Measurements from ENCODE around the gene AURKA.
A peak's percentile ranks its signal among the peaks of the same experiment; 100 is the strongest.

Gene AURKA

DNA sequence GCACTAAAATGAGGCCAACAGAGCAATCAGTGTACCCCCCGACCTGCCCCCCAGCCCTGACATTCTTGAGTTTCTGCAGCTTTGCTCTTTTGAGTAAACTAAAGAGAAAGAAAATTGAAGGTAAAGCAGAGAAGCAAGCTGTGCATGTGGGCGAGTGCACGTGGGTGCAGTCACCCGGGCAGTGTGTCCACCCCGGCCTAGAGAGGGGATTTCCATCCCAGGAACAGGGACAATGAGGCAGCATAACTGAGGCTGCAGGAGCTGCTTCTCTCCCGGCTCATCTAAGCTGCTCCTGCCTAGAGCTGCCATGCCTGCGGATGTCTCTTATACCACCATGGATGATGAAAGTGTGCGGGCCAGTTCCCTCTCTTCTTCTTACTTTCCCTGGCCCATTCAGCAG is 36.9 kb upstream of the AURKA start:
- H3K27me3 ChIP-seq (ENCODE audit: insufficient read depth, low read length, poor library complexity, severe bottlenecking), result no peaks in the 10 kb centered on the region
- TF ChIP-seq EZH2phosphoT487 (IDR thresholded peaks at IDR 0.05; ENCODE audit: borderline replicate concordance), result no peak
- TF ChIP-seq, protein P1, sequence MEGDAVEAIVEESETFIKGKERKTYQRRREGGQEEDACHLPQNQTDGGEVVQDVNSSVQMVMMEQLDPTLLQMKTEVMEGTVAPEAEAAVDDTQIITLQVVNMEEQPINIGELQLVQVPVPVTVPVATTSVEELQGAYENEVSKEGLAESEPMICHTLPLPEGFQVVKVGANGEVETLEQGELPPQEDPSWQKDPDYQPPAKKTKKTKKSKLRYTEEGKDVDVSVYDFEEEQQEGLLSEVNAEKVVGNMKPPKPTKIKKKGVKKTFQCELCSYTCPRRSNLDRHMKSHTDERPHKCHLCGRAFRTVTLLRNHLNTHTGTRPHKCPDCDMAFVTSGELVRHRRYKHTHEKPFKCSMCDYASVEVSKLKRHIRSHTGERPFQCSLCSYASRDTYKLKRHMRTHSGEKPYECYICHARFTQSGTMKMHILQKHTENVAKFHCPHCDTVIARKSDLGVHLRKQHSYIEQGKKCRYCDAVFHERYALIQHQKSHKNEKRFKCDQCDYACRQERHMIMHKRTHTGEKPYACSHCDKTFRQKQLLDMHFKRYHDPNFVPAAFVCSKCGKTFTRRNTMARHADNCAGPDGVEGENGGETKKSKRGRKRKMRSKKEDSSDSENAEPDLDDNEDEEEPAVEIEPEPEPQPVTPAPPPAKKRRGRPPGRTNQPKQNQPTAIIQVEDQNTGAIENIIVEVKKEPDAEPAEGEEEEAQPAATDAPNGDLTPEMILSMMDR (conservative IDR thresholded peaks at IDR 0.05; ENCODE audit: low read length), result no peak
- no peak overlapping the region for H2AFZ ChIP-seq (ENCODE audit: low read length)
- no peak overlapping the region for H3K9ac ChIP-seq (ENCODE audit: low read depth, low read length, poor library complexity, severe bottlenecking)
- no peaks in the 10 kb centered on the region for H3K9me2 ChIP-seq (replicated peaks; ENCODE audit: low read depth, low read length)
- peak overlapping the region; percentile 61 for H3K4me2 ChIP-seq (ENCODE audit: low read depth, low read length, poor library complexity, severe bottlenecking)
- no peaks in the 10 kb centered on the region for H3K36me3 ChIP-seq (ENCODE audit: insufficient read depth, low read length)
- H3K4me1 ChIP-seq (ENCODE audit: insufficient read depth, low read length, poor library complexity, severe bottlenecking), result peaks cover 32% of the 10 kb centered on the region
- peak overlapping the region; percentile 37 for H3K4me3 ChIP-seq (ENCODE audit: low read length, poor library complexity, severe bottlenecking)
- no peaks in the 10 kb centered on the region for H3F3A ChIP-seq (ENCODE audit: low read depth)
- no peaks in the 10 kb centered on the region for H3K79me2 ChIP-seq (ENCODE audit: insufficient read depth, low read length)
- no peaks in the 10 kb centered on the region for H4K20me1 ChIP-seq (ENCODE audit: insufficient read depth, low read length, poor library complexity, severe bottlenecking)
- H3K9me3 ChIP-seq (ENCODE audit: insufficient read depth, low read depth, low read length), result no peaks in the 10 kb centered on the region

- peaks cover 32% of the 10 kb centered on the region for H3K4me1 ChIP-seq (ENCODE audit: insufficient read depth, low read length, poor library complexity, severe bottlenecking)
These were observed 36.4 kb upstream of the AURKA start for GRCh38 chr20:56428410-56428809.

GRCh38 chr20:56427797-56428196 is 35.8 kb upstream of the AURKA start:
- H3F3A ChIP-seq (ENCODE audit: low read depth), result no peaks in the 10 kb centered on the region
- H3K79me2 ChIP-seq (ENCODE audit: insufficient read depth, low read length), result no peaks in the 10 kb centered on the region
- no peaks in the 10 kb centered on the region for H3K27me3 ChIP-seq (ENCODE audit: insufficient read depth, low read length, poor library complexity, severe bottlenecking)
- no peaks in the 10 kb centered on the region for H3K9me2 ChIP-seq (replicated peaks; ENCODE audit: low read depth, low read length)
- H3K9me3 ChIP-seq (ENCODE audit: insufficient read depth, low read depth, low read length), result no peaks in the 10 kb centered on the region
- H3K4me2 ChIP-seq (ENCODE audit: low read depth, low read length, poor library complexity, severe bottlenecking), result no peak overlapping the region
- no peak overlapping the region for H3K9ac ChIP-seq (ENCODE audit: low read depth, low read length, poor library complexity, severe bottlenecking)
- no peaks in the 10 kb centered on the region for H3K36me3 ChIP-seq (ENCODE audit: insufficient read depth, low read length)
- TF ChIP-seq EZH2phosphoT487 (IDR thresholded peaks at IDR 0.05; ENCODE audit: borderline replicate concordance), result no peak
- TF ChIP-seq, protein P1 (conservative IDR thresholded peaks at IDR 0.05; ENCODE audit: low read length), result no peak
- no peaks in the 10 kb centered on the region for H4K20me1 ChIP-seq (ENCODE audit: insufficient read depth, low read length, poor library complexity, severe bottlenecking)
- H3K4me1 ChIP-seq (ENCODE audit: insufficient read depth, low read length, poor library complexity, severe bottlenecking), result peaks cover 32% of the 10 kb centered on the region
- no peak overlapping the region for H2AFZ ChIP-seq (ENCODE audit: low read length)
- no peak overlapping the region for H3K4me3 ChIP-seq (ENCODE audit: low read length, poor library complexity, severe bottlenecking)

More at GRCh38 chr20:56428410-56428809, 36.4 kb upstream of the AURKA start:
- Histone ChIP-seq H3K9me3 (ENCODE audit: insufficient read depth, low read depth, low read length) (no peaks in the 10 kb centered on the region), H4K20me1 (ENCODE audit: insufficient read depth, low read length, poor library complexity, severe bottlenecking) (no peaks in the 10 kb centered on the region), H3K27me3 (ENCODE audit: insufficient read depth, low read length, poor library complexity, severe bottlenecking) (no peaks in the 10 kb centered on the region), H3K9ac (ENCODE audit: low read depth, low read length, poor library complexity, severe bottlenecking) (no peak overlapping the region), H3F3A (ENCODE audit: low read depth) (no peaks in the 10 kb centered on the region), H3K9me2 (replicated peaks; ENCODE audit: low read depth, low read length) (no peaks in the 10 kb centered on the region), H3K79me2 (ENCODE audit: insufficient read depth, low read length) (no peaks in the 10 kb centered on the region), H3K4me3 (ENCODE audit: low read length, poor library complexity, severe bottlenecking) (no peak overlapping the region), H3K36me3 (ENCODE audit: insufficient read depth, low read length) (no peaks in the 10 kb centered on the region), H3K4me2 (ENCODE audit: low read depth, low read length, poor library complexity, severe bottlenecking) (no peak overlapping the region), H2AFZ (ENCODE audit: low read length) (no peak overlapping the region)
- no peak for TF ChIP-seq EZH2phosphoT487 (IDR thresholded peaks at IDR 0.05; ENCODE audit: borderline replicate concordance)
- TF ChIP-seq, protein P1 (conservative IDR thresholded peaks at IDR 0.05; ENCODE audit: low read length), result no peak

All from Loucy (cell line).